NB4 (cell line): Measurements from ENCODE around the gene NCR1.
"Not testable (repeated sequence)": the region's sequence is repeated elsewhere in the genome, so short reads cannot be mapped to it uniquely, and the experiment has no call there.

Experiments used
- DNase-seq: peaks from one replicate; pipeline ENCODE4 v3.0.0; 2010; ENCODE audit warnings: low read depth
- H3K4me3 ChIP-seq: one replicate; pipeline ENCODE4 v1.5.1; 2011; ENCODE audit warnings: mild to moderate bottlenecking, low read depth, low read length, moderate library complexity
- CTCF ChIP-seq: IDR thresholded peaks from one replicate; pipeline ENCODE4 v1.5.1; 2012; ENCODE audit warnings: low read depth, low read length
- MAX ChIP-seq: IDR thresholded peaks from 2 replicates; pipeline ENCODE4 v1.6.1; 2011; ENCODE audit warnings: low read depth, low read length
- MYC ChIP-seq: IDR thresholded peaks from 2 replicates; pipeline ENCODE4 v1.6.1; 2011; ENCODE audit warnings: low read depth, low read length
- POLR2A ChIP-seq: IDR thresholded peaks from 2 replicates; pipeline ENCODE4 v1.6.1; 2011; ENCODE audit warnings: mild to moderate bottlenecking; ENCODE audit not compliant: insufficient read length; ENCODE audit errors: extremely low read depth

Gene NCR1

GRCh38 chr19:54928299-54928698 lies 22.4 kb downstream of the NCR1 start:
- DNase-seq = peak; percentile 13
- TF ChIP-seq POLR2A (no peak), MAX (no peak), MYC (no peak), CTCF (no peak)
- H3K4me3 ChIP-seq = no peak overlapping the region

- TF ChIP-seq CTCF (no peak), MYC (no peak), POLR2A (no peak), MAX (no peak)
- no peak overlapping the region for H3K4me3 ChIP-seq
- no peak for DNase-seq
These were observed 32.0 kb downstream of the NCR1 start for GRCh38 chr19:54937926-54938325.

- TF ChIP-seq MYC = no peak
- no peak for TF ChIP-seq MAX
- TF ChIP-seq POLR2A = no peak
- TF ChIP-seq CTCF = no peak
- H3K4me3 ChIP-seq = no peak overlapping the region
- no peak for DNase-seq
These were observed 33.0 kb downstream of the NCR1 start for GRCh38 chr19:54938906-54939305.

- H3K4me3 ChIP-seq, DNase-seq: not testable (repeated sequence)
These were observed 33.6 kb downstream of the NCR1 start for GRCh38 chr19:54939538-54939937.

GRCh38 chr19:54943772-54944361 lies 37.9 kb downstream of the NCR1 start:
- DNase-seq, H3K4me3 ChIP-seq: not testable (repeated sequence)

- H3K4me3 ChIP-seq = no peak within 1 kb of the TSS
- DNase-seq = no peak
- no peak for TF ChIP-seq MAX
- no peak for TF ChIP-seq CTCF
- no peak for TF ChIP-seq POLR2A
- TF ChIP-seq MYC = no peak
These were observed 41.4 kb downstream of the NCR1 start, which contains the start of gene NLRP7 for GRCh38 chr19:54947381-54947780. NLRP7 (minus strand) TSS chr19:54947530.

- no peak for DNase-seq
- TF ChIP-seq POLR2A (no peak), MYC (no peak), CTCF (no peak), MAX (no peak)
- no peak overlapping the region for H3K4me3 ChIP-seq
These were observed 43.5 kb downstream of the NCR1 start for GRCh38 chr19:54949412-54949811.

- not testable (repeated sequence) for DNase-seq, H3K4me3 ChIP-seq
These were observed 44.6 kb downstream of the NCR1 start for GRCh38 chr19:54950580-54950979.
